ENCODE measurements around the gene CISD3.

- TF ChIP-seq CTCF (conservative IDR thresholded peaks at IDR 0.05; ENCODE audit: low read length) = no peak
- no peak for TF ChIP-seq EZH2phosphoT487 (IDR thresholded peaks at IDR 0.05; ENCODE audit: borderline replicate concordance)
These were observed 43.1 kb downstream of the CISD3 start for GRCh38 chr17:38773258-38773657.

All from Loucy (cell line).